DMS53 treated with DMSO at 0.1 percent for 48 hours (cell line): ENCODE measurements around the gene ULK1.
"Not testable (repeated sequence)": the region's sequence is repeated elsewhere in the genome, so short reads cannot be mapped to it uniquely, and the experiment has no call there.

Experiments
- DNase-seq: peaks from one replicate; lab custom pipeline; 2025; ENCODE audit not compliant: unreplicated experiment; lab: John Stamatoyannopoulos, UW

Gene ULK1

DNA sequence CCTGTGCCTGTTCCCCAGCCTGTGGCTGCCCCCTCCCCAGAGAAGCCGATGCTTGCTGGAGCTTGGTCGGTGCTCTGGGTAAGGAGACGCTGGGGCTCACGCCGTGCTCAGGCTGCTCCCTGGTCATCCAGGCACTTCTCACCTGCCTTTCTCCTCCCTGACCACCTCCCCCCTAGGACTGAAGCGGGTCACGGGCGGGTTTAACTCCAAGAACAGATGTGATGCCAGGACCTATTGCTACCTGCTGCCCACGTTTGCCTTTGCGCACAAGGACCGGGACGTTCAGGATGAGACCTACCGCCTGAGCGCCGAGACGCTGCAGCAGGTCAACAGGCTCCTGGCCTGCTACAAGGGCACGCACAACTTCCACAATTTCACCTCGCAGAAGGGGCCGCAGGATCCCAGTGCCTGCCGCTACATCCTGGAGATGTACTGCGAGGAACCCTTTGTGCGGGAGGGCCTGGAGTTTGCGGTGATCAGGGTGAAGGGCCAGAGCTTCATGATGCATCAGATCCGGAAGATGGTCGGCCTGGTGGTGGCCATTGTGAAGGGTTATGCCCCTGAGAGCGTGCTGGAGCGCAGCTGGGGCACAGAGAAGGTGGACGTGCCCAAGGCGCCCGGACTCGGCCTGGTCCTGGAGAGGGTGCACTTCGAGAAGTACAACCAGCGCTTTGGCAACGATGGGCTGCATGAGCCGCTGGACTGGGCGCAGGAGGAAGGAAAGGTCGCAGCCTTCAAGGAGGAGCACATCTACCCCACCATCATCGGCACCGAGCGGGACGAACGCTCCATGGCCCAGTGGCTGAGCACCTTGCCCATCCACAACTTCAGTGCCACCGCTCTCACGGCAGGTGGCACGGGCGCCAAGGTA is 46.9 kb downstream of the ULK1 start:
- DNase-seq, result no peak

GRCh38 chr12:131941987-131942341 is 47.5 kb downstream of the ULK1 start:
- no peak for DNase-seq

DNA sequence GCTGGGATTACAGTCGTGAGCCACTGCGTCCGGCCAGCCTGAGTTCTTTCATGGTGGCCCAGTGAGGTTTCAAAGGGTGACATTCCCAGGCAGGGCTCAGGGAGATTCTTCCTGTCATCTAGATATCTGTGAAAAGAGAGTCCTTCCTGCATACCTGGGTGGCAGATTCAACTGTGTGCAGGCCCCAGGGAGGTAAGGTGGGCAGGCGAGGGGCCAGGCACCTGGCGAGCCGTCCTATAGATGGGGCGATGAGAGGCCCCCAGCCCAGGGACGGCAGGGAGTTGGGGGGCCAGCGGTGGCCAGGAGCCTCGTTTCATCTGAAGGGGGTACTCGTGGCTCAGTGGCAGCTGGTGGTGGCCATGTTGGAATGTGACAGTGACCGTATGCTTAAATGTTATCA is 48.2 kb downstream of the ULK1 start:
- DNase-seq, result no peak

DNA sequence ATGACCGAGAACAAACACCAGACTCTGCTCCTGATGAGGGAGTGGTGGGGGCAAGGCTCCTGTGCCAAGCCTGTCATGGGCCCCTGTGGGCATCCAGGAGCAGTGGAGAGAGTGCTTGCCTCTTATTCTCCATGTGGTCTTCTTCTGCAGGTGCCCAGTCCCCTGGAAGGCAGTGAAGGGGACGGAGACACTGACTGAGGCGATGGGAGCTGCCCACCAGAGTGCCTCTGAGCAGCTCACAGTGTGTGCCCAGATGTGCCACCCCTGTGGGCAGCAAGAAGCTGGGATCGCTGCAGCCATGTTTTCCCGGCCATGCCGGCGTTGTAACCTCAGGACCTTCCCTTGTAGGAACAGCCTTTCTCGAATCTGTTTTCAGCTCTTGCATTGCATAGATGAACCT is 49.0 kb downstream of the ULK1 start:
- no peak for DNase-seq

DNA sequence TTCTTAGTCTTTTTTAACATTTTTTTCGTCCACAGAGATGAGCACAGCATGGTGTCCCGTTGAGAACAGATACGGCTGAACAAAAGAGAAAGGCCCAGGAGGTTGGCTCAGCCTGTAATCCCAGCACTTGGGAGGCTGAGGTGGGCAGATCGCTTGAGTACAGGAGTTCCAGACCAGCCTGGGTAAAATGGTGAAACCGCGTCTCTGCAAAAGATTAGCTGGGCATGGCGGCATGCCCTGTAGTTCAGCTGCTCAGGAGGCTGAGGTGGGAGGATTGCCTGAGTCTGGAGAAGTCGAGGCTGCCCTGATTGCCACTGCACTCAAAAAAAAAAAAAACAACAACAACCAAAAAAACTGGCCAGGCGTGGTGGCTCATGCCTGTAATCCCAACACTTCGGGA is 49.5 kb downstream of the ULK1 start:
- DNase-seq, result no peak

DNA sequence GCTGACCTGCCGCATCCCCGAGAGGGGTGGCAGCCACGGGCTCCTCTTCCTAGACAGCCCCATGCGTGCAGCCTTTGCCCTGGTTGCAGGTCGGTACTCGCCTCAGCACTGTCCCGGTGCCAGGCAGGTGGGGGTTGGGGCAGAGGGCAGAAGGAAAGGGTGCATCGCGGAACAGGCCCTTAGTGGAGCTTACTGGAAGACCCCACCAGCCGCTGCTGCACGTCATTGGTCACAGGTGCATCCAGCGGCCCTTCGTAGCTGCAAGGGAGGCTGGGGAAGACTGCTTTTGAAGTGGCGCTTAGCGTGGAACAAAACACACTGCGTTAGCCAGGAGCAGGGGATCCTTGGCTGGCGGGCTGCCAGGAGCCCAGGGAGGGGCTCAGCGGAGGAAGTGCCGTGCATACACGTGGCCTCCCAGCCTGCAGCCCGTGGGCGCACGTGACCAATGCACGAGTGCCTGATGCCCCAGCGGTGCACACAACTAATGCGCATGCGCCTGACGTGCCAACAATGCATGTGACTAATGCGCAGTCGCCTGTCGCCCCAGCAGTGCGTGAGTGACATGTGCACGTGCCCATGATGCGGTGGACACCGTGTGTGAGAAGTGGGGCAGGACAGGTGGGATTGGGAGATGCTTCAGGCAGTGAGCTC is 50.3 kb downstream of the ULK1 start:
- DNase-seq, result no peak

- no peak for DNase-seq
These were observed 52.3 kb downstream of the ULK1 start for GRCh38 chr12:131946757-131947156.

DNA sequence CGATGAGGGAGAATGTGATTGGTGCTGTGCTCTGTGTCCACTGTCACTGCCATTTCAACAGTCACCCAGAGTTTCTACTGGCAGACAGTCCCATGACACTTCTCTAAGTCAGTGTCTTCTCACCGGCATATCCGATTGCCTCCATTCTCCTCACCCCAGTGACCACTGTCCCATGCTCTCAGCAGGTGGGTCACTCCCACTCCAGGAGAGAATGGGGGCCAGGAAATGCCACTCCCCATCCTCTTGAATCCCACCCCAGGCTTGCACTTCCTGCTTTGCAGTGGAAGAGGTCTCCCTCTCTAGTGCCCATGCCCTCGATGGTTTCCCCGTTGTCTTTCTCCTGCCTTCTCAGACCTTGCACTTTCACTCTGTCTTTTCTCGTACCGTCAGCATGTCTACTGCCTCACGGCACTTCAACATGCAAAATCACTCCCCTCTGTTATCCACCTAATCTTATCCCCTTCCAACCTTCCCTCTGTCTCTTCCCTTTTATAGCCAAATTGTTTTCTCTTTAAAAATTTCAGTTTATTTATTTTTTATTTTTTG is 53.1 kb downstream of the ULK1 start:
- DNase-seq, result no peak

DNA sequence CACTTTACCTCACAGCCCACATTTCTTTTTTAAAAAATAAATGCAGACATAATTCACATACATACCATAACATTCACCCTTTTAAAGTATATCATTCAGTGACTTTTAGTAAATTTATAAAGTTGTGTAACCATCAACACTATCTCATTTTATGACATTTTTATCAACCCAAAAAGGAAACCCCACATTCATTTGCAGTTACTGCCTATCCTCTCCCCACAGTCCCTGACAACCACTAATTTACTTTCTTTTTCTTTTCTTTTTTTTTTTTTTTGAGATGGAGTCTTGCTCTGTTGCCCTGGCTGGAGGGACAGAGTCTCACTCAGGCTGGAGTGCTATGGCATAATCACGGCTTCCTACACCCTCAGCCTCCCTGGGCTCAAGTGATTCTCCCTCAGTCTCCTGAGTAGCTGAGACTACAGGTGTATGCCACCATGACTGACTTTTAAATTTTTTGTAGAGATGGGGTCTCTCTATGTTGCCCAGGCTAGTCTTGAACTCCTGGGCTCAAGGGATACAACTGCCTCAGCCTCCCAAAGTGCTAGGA is 53.8 kb downstream of the ULK1 start:
- no peak for DNase-seq

GRCh38 chr12:131948713-131949430 is 54.5 kb downstream of the ULK1 start:
- not testable (repeated sequence) for DNase-seq

DNA sequence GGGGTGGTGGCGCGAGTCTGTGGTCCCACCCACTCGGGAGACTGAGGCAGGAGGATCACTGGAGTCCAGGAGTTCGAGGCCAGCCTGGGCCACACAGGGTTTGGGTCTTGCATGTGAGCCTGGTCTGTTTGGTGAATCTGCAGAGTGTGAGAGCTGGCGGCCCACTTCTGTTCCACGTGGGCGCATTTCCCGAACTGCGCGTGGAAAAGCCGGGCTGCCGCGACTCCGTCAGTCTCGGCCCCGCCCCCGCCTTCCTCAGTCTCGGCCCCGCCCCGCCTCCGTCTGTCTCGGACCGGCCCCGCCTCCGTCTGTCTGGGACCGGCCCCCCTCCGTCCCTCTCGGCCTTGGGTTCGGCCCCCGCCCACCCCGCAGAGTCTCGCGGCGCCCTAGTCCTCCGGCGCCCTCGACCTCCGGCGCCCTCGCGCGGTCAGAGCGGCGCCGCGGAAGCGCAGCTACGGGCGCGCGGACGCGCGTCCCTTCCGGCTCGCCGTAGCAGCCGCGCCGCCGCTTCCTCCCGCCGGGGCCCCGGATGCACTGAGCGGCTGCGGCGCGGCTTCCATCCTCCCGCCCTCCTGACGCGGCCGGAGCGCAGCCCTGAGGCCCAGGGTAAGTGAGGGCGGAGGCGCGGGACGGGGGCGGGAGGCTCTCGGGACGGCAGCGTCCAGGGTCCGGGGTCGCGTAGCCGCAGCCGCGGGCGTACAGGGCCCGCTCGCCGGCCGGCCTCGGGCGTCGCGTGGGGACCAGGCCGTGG is 55.2 kb downstream of the ULK1 start, which contains the start of gene EP400:
EP400 (plus strand) TSS at position 512 of the 751 bp plus-strand sequence. CDS start 10,678 bp downstream, outside the sequence.
- peak; percentile 89 for DNase-seq

DNA sequence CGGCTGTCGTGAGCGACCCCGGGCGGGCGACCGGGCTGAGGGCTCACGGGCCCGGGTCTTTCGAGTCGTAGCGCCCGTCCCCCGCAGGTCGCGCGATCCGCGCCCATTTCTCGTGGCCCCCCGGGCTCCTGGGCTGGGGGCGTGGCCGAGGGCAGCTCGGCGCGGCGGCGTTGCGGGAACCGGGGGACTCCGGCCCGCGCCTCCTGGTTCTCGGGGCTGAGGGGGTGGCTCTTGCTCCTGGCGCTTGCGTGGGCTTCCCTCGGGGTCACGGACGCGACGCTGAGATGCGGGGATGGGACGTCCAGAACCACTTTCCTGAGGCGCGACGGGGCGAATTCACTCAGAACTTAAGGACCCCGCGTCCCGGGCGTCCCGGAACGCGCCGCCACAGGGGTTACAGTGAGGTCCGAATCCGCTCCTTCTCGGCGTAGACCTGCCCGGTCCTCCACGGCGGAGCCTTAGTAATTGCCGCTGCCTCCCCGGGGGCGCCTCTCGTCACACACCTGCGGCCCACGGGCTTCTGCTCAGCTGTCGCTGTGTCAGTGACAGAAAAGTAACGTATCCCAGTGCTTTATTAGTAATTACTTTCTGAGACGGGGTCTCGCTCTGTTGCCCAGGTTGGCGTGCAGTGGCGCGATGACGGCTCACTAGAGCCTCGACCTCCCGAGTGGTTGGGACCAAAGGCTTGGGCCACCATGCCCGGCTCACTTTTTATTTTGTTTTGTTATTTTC is 55.9 kb downstream of the ULK1 start:
- no peak for DNase-seq

DNA sequence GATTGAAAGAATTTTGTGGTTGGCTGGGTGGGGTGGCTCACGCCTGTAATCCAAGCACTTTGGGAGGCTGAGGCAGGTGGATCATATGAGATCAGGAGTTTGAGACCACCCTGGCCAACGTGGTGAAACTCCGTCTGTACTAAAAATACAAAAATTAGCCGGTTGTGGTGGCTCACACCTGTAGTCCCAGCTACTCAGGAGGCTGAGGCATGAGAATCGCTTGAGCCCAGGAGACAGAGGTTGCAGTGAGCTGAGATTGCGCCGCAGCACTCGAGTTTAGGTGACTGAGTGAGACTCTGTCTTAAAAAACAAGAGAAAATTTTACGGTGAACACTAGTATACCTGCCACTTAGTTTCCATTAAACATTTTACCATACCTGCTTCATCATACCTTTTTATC is 59.4 kb downstream of the ULK1 start:
- DNase-seq, result not testable (repeated sequence)

DNA sequence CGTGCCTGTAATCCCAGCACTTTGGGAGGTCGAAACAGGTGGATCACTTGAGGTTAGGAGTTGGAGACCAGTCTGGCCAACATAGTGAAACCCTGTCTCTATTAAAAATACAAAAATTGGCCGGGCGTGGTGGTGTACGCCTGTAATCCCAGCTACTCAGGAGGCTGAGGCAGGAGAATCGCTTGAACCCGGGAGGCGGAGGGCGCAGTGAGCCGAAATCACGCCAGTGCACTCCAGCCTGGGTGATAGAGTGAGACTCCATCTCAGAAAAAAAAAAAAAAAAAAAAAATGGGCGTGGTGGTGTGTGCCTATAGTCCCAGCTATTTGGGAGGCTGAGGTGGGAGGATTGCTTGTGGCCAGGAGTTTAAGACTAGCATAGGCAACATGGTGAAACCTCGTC is 60.0 kb downstream of the ULK1 start:
- DNase-seq, result not testable (repeated sequence)

DNA sequence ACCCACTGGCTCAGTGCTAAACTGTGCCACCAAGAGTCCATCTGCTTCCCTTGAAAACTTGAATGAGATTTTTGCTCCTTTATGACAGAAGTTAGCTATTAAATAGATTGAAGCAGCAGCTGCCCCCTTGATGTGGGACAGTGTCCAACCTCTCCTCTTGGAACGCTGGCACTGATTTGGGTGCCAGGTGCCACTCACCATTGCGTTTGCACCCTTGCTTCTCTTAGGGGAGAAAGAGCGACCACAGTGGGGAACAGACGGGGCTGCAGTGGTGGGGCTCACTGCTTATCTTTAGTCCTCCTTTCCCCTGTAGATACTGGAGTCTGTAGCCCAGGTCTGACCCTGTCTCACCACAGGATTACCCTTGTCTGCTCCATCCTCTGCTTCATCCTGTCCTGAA is 64.7 kb downstream of the ULK1 start:
- no peak for DNase-seq

DNA sequence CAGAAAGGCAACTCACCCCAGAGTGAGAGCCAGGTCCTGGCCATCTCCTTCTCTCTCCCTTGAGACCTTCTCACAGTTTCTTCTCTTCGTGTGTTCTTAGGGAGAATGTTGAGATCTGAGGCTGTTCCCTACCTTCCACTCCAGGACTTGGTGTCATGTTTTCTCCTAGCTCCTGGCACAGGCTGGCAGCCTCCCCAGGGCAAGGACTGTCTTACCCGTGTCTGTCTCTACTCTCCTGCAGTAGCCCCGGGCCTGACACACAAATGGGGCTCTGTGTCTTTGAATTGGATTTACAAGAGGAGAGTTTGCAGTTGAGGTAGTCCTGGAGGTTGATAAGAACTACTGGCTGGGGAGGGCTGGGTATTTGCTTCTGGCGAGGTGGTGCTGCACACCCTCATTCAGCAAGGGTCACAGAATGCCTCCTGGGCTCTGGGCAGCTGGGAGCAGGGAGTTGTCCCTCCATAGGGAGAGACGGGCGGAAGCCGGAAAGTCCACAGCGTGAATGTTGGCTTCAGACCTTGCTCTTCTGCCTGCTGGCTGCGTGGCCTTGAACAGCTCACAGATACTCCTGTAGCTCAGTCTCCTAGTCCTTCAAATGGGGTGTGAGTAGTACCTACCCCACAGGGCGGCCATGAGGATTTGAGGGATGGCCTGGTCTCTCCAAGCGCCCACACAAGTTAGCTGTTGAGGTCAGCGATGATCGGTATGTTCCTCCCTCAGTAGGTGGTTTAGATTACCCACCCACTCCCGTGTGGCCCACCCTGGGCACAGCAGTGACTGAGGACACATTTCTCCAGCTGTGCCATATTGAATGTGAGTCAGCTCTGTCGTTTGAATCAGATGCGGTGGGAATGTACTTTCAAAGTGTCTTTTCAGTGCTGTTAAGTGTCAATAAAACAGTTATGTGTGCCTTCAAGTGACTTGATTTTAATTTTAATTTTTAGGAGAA is 65.5 kb downstream of the ULK1 start:
- DNase-seq, result no peak

DNA sequence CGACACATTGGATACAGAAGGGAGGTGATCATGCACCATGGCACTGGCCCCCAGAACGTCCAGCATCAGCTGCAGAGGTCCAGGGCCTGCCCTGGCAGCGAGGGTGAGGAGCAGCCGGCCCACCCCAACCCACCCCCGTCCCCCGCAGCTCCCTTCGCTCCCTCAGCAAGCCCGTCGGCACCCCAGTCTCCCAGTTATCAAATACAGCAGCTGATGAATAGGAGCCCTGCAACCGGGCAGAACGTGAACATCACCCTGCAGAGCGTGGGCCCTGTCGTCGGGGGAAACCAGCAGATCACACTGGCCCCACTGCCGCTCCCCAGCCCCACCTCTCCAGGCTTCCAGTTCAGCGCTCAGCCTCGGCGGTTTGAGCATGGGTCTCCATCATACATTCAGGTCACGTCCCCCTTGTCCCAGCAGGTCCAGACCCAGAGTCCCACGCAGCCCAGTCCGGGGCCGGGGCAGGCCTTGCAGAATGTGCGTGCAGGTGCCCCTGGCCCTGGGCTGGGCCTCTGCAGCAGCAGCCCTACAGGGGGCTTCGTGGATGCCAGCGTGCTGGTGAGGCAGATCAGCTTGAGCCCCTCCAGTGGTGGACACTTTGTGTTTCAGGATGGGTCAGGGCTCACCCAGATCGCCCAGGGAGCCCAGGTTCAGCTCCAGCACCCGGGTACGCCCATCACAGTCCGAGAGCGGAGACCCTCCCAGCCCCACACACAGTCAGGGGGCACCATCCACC is 66.3 kb downstream of the ULK1 start:
- DNase-seq, result not testable (repeated sequence)

- not testable (repeated sequence) for DNase-seq
These were observed 66.9 kb downstream of the ULK1 start for GRCh38 chr12:131961328-131961727.
